DLD1 (cell line): ENCODE data around the gene EYA4.

ENCODE experiments used
- in situ Hi-C: cut with HindIII; loops from 2 replicates; pipeline ENCODE4 v1.10.0; 2017; ENCODE audit warnings: low sequenced_read_pairs

EYA4 gene

DNA sequence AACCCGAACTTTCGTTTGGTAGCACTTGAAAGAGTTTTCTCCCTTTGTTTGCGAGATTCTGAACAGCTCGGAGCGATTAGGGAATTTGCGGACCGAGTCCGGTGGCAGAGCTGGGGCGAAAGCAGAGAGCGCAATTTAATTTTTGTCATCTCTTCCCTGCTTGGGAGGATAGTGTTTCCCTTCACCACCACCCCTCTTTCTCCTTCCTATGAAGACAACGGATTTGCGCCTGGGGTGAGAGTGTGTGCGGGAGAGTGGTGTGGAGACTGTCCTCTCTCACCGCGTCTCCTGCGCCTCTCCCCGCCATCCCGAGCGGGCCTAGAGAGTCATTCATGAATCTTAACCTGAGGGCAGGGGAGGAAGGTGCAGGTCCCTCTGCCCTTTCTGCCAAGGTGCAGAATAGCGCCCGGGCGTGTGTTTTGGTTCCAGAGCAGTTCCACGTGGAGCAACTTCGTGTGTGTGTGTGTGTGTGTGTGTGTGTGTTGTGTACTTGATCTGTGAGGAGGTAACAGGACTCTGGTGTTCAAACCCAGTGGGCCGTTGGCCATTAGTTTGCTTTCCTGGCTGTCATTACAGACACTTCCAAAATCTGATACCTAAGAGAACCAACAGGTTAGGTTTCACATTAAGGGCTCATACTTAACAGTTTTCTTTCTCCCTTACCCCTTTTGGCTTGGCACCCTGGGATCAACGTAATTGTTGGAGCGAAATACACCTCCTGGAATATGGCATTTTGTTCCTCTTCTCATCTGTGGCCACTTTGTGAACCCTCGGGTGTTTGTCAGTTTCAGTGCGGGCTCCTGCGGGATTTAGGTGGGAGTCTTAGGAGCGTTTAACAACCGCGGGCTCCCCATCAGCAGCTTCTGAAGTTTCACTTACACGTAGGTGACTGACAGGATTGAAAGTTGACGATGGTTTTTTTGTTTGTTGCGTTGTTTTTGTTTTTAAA, 1.8 kb downstream of the EYA4 start:
- in situ Hi-C loops, result no loop called here

DNA sequence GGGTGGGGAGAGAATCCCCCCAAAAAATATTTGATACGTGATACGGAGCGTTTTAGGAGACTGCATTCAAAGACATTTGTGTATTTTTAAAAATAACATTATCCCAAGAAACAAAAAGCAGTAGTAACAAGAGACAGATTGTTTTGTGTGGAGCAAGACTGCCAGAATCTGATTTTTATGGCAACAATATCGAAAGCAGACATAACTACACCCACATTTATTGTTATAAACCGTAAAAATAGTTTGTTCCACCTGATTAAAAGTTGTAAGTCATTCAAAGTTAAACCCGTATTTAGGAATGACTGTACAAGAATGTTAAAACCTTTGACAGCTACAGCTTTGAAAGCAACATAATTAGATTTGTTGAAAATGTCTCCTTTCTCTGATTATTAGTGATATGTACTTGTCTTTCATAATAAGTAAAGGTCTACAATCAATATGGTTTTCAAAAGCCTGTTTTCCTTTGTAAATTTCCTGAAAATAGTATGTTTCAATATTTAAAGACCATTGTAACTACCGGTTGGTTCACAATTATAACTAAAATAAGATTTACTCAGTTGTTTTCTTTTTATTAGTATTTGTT, 2.7 kb downstream of the EYA4 start:
- in situ Hi-C loops, result no loop called here

DNA sequence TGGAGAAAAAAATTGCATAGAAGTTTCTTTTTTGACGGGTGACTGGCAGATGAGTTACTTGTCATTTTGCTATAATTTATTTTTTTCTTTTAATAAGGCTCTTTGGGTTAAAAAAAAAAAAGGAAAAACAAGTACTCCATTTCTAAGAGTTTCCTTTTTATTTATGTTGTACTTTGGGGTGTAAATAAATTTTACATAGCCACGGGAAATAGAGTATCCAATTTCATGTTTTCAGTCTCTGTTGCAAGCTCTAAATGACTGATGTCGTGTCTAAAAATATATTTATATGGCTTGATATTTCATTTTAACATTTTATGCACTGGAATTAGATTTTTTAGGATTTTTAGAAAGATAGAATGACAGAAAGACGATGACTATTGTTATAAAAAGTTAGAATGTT, 3.4 kb downstream of the EYA4 start:
- in situ Hi-C loops, result no loop called here

DNA sequence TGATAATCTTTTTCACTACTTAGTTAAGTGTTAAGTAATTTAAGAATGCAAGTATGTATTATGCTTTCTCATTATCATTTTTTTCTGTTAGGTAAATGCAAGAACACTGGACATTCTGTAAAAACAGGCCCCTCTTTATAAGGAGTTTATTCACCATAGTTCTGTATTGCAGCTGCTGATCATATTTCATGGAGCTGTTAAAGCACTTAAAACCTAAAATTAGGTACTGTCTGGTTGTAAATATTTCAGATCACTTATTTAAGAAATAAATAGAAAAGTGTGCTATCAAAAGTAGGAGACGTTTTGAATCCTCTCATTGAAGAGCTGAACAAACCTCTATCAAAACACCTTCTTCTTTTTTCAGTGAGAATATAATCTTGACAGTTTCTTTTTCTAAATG, 3.9 kb downstream of the EYA4 start:
- in situ Hi-C loops, result no loop called here

DNA sequence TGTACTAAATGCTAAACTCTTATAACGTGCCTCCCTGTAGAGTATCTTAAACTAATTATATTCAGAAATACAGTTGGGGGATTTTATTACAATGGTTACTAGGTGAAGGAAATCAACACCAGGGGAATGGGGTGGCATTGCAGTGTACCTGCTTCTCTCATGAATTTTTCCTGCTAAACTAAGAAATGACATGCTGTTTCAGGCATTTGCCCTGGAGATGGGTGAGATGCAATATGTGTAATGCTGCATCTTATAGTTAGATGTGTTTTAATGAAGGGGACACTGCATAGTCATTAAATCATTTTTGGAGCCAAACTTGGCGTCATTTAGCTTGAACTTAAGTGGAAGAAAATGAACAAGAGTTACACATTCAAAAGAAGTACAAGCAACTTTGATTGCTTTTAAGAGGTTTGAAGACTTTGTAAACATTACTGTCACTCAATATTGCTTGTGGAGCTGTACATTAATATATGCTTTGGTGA, 4.3 kb downstream of the EYA4 start:
- in situ Hi-C loops, result no loop called here

DNA sequence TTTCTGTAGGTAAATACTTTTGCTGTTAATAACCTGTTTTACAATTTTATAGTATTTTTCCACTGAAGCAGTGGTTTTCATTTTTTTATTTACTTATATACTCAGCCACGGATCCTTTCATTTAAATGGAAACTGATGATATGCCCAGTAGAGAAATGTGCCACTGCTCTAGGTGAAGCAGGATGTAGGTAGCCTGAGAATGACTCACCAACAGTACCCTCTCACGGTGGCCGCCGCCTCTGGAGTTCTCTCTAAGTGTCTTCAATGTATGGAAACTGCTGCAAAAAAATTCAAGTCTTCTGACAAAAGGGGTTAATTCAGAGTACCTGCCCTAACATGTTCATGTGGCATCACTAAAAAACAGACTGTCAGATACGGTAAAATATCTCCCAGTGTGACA, 6.4 kb downstream of the EYA4 start:
- in situ Hi-C loops, result no loop called here

DNA sequence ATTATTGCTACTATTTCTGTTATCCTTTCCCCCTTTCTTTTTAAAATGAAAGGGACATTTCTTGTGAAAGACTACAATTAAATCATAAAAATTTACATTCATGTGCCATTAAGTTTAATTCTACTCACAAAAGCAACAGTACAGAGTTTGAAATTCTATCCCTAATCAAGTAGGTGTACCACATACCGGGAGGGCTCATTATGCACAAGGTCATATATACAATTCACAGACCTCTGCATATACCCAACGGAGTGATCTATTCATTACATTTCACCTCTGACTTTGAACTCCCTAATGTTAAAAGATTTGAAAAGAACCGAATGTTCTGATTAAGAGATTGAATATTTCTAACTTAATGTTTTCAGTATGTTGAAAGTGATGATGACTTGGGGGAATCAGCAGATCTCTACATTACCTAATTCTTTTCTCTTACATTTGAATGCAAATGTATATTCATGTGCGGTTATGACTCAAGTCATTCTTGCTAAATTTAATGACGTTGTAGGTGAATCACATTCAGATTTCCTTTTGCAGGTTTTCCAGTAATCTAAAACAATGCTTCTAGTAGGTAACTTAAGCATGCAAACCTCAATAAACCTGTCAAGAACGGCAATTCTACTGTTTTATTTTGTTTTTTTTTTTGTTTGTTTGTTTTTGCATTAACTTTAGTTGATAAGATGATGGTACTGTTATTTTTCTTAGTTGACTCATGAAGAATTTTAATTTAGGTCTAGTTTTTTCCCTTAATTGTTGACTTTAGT, 7.3 kb downstream of the EYA4 start:
- in situ Hi-C loops, result no loop called here

DNA sequence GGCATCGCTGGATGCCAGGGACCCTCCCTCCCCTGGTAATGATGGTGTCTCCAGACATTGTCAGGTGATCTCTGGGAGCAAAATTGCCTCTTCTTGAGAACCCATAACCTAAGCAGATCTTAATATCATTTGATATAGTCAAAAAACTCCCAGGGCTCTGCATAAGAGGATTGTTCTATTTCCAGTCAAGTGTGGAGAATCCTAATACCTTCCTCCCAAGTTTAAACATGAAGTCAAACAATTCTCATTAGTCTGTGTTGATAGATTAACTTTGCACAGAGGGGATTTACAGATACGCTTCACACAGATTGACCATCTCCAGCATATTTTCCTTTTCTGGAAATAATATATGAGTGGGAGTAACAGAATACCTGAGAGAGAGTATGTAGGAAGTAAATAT, 10.5 kb downstream of the EYA4 start:
- in situ Hi-C loops, result no loop called here

DNA sequence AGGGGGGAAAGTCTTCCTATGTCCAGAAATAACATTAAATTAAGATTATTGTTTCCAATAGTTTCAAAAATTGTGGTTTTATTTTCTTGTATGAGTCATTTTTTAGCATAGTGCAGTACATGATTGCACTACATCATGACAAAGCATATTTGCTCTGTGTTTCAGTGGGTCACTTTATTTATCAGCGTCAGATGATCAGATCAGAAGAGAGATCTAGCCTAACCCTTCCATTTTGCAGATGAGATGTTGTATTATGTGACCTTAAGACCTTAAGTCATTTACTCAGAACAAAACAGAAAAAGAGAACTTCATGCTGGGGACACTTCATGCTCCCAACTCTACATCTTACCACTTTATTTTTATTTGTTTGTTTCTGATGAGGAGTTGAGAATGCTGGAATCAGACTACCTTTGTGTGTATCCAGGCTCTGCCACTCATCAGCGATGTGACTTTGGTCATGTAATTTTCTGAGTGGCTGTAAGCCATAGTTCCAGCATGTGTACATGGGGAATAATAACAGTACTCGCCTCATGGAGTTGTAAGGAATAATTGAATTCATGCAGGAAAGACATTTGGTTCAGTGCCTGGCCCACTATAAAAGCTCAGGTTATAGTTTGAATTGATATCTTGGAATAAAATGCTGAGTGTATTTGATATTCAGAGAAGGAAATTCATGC, 13.5 kb downstream of the EYA4 start:
- in situ Hi-C loops, result no loop called here

DNA sequence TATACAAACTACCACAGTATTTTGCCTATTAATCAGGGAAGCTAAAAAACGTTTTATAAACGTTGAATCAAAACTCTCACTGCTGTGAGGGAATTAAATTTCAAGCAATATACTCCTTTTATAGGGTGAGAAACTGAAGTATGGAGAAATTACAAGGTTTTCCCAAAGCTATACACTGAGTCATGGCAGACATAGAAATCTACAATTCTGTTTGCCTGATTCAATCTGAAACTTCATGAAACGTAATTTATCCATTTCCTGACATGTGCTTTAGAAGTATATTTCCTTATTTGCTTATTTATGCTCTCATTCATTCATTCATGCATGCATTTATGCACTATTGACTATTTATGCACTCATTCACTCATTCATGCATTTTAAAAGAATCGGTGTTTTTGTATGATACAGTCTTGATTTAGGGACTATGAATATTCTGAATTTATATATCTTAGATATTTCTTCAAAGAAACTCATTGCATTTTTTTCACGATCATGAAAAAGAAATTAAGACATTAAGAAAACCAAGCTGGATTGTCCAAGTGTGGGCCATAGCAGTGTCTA, 16.5 kb downstream of the EYA4 start:
- in situ Hi-C loops, result no loop called here

DNA sequence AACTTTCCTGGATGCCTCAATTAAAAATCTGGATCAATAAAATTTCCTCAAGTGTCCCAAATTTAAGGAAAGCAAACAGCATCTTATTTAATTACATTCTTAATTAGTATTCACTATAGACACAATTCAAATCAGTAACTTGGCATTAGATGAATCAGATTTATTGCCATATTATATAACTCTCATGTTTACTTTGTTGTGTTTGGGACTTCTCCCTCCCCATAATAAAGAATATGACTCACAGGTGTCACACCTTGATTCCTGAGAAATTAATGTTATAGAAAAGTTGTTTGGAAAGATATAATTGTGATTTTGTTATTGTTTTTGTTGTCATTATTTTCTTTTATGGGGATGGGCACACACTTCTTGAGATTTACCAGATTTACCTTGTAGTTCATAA, 18.4 kb downstream of the EYA4 start:
- in situ Hi-C loops, result no loop called here

DNA sequence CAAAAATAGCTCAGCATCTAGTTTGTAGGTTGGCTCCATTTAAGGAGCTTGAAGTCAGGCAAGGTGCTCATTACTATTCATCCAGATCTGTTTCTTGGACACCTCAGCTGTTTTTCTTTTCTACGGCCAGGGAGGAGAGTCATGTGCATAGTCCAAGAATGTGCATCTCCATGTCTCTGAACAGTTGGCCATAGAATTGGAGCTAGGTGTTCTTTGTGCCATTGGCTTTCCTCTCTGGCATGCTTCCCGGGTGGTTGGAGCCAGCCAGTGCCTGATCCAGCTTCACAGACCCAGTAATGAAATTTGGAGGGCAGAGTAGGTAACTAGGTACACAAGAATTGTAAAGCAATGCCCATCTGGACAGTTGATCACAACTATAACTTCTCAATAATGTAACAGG, 21.6 kb downstream of the EYA4 start:
- in situ Hi-C loops, result no loop called here

DNA sequence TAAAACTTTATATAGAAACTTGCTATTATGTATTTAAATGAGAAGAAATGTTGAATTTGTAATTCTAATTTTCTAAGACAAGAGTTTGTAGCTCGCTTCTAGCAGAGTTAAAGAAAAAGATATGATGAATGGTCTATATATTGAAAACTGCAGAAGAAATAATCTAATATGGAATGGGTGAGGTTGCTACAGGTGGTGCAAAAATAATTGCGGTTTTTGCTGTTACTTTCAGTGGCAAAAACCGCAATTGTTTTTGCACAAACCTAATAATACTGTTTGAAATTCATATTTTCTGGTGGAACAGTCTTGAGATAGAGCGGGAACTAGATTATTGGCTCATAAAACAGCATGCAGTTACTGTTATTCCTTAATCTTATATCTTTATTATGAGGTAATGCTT, 23.9 kb downstream of the EYA4 start:
- in situ Hi-C loops, result no loop called here

DNA sequence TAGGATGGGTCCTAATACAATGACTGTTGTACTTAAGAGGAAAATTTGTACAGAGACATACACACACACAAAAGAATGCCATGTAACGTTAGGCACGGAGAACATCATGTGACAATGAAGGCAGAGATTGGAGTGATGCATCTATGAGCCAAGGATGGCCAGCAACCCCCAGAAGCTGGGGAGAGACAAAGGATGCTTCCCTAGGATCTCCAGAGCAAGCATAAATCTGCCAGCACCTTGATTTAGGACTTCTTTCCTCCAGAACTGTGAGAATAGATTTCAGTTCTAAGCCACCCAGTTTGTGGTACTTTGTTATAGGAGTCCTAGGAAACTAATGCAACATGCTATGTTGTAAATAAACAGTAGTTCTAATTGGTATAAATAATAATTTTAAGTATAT, 25.0 kb downstream of the EYA4 start:
- in situ Hi-C loops, result no loop called here

DNA sequence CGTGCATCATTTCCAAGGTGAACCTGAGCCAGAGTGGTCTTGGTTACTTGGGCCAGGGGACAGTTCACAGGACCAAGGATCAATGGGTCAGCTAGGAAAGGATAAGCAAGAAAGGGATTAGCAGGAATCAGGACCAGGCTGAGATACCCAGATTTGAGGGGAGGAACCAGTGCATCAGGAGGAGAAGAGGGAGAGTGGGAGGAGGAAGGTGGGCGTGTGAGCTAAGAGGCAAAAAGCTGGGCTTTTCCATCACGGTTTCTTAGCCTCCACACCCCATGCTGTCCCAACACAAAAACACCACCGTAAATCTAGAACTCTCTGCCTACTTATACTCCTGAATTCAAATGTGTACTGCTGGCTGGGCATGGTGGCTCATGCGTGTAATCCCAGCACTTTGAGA, 27.5 kb downstream of the EYA4 start:
- in situ Hi-C loops, result no loop called here

DNA sequence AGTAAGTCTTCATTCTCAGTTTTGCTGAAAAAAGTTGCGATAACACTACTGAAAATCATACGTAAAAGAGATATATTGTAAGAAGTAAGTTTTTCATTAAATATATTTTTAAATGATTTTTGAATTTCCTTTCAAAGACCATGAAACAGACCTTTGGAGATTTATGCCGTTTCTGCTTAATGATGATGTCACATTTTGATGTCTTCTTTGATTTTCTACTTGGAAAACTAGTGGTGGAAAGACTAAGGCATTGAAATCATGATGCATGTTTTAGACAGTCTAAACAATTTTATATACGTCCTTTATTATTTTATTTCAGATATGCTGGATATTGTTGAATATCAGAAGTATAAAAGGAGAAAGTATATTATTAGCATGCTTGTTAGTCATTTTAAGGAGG, 33.7 kb downstream of the EYA4 start:
- in situ Hi-C loops, result no loop called here

DNA sequence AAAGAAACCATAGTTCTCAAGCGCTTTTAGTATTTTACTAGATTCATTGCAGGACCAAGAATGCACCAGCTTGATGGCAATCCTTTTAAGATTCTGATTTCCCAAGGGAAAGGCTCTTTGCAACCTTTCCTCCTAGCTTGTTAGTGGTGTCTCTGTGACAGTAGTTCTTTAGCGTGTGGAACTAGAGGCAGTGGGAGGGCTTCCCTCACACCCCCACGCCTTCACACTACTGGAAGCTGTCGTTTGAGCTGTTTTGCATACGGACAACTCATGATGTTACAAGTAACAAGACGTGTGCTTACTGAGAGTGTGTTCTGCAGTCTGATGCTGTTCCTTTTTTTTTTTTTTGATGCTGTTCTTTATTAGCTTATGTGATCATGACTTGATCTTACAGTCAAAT, 34.1 kb downstream of the EYA4 start:
- in situ Hi-C loops, result no loop called here

DNA sequence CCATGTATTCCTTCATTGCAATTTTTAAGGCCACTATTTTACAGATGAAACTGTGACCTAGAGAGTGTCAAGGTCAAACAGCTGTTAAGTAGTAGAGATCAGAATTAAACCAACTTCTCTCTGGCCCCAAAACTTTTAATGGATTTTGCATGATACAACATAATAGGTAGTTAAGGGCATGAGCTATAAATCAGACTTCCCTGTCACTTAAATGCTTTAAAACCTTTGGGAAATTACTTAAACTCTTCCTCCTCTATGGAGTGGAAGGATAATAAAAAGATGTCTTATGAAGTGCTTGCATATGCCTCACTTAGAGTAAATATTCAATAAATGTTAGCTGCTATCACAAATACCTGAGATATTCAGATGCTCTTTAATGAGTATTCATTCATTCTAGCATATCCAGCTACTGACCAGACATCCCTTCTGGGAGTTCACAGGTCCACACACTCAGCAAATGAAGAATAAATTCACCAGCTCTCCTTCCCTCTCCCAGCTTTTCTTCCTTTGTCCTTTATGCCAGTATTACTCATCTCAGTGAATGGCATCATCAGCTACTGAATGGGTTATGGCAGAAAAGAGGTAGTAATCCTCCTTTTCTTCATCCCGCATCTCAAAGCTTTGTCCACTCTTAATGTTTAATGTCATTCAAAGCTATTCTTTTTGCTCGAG, 36.2 kb downstream of the EYA4 start:
- in situ Hi-C loops, result no loop called here

DNA sequence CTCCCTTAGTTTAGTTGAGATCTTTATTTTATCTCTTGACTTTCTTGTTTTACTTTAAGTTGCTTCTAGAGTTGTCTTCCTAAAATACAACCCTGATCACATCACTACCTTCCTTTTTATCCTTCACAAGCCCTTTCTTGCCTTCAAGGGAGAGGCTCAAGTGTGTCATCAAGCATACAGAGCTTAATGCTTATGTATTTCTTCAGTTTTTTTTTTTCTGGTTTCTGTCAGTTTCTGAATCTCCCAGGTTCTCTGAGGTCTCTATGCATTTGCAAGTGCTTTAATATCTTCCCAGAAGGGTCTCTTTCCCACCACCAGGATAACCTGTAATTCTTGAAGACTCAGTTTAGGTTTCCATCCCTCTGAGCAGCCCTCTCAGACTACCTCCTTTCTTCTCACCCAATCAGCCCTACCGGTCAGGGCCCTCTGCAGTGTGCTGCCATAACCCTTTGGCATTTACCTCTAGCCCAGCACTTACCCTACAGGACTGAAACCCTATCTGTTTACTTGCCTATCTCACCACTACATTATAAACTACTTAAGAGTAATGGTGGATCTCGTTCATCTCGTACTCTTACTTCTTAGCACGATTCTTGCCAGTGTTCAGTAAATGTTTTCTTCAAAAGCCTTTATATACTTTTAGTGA, 36.9 kb downstream of the EYA4 start:
- in situ Hi-C loops, result no loop called here

DNA sequence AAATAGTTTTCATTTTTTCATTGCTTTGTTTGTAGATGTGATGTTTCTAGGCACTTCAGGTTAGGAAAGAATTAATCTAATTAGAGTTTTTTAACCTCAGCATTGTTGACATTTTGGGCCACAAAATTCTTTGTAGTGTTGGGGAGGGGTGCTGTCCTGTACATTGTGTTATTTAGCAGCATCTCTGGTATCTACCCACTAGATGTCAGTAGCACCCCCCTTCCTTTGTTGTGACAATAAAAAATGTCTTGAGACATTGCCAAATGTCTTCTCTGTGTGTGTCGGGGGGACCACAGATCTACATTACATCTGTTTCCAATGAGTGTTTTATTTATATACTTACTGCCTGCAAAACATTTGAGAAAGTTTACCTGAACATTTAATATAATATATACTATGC, 45.6 kb downstream of the EYA4 start:
- in situ Hi-C loops, result no loop called here
